ENCODE results near the gene UBR3. TPM values are rescaled to one million over a fixed set of nuclear protein-coding genes. Genes with fewer than 3 reads are reported as not detected.
"Not testable (repeated sequence)": the region's sequence is repeated elsewhere in the genome, so short reads cannot be mapped to it uniquely, and the experiment has no call there.

Gene UBR3
- total and polyA plus RNA-seq, 5 donors from 2014 or later: 8.1 to 45.1 (median 9.6) TPM

DNA sequence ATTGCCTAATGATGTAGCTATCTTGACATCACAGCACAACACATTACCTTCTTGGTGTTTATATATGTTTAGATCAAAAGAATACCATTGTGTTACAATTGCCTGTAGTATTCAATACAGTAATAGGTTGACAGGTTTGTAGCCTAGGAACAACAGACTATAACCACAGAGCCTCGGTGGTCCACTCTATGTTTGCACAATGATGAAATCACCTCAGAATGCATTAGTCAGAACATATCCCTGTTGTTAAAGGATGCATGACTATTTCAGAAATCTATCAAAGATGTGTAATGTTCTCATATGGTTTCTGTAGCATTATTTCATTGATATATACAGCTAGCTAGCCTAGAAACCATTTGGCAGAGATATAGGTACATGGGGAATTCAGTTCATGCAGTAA, 11.4 kb upstream of the UBR3 start:
- H3K27me3 Mint-ChIP-seq: no peaks in the 10 kb centered on the region
- peaks cover 50% of the 10 kb centered on the region for H3K36me3 ChIP-seq (ENCODE audit: control insufficient read depth, insufficient read depth, low read length)
- no peak overlapping the region for H3K27ac Mint-ChIP-seq
- no peaks in the 10 kb centered on the region for H3K4me1 ChIP-seq (ENCODE audit: control insufficient read depth, insufficient read depth, low read length, poor library complexity, severe bottlenecking)
- no peak for ATAC-seq (ENCODE audit: low read depth in 2 of 2)
- H3K27ac ChIP-seq (ENCODE audit: insufficient read depth, low read length, poor library complexity, severe bottlenecking): no peak overlapping the region
- no peak for DNase-seq
- no peaks in the 10 kb centered on the region for H3K27me3 ChIP-seq (ENCODE audit: control insufficient read depth, insufficient read depth, low read length)
- peaks cover 9 to 29% (median 21%) of the 10 kb centered on the region in 4 donors for H3K4me1 Mint-ChIP-seq
- peaks cover 44% of the 10 kb centered on the region for H3K36me3 Mint-ChIP-seq
- H3K9me3 Mint-ChIP-seq: peaks cover 0 to 7% (median 0%) of the 10 kb centered on the region in 7 donors
- H3K4me3 Mint-ChIP-seq: no peak overlapping the region
- H3K9me3 ChIP-seq (ENCODE audit: control insufficient read depth in 2 of 2, low read length in 2 of 2): no peaks in the 10 kb centered on the region
- no peak overlapping the region for H3K4me3 ChIP-seq (ENCODE audit: low read depth, low read length)

DNA sequence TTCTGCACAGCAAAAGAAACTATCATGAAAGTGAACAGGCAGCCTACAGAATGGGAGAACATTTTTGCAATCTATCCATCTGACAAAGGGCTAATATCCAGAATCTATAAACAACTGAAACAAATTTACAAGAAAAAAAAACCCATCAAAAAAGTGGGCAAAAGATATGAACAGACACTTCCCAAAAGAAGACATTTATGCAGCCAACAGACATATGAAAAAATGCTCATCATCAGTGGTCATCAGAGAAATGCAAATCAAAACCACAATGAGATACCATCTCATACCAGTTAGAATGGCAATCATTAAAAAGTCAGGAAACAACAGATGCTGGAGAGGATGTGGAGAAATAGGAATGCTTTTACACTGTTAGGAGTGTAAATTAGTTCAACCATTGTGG, 10.3 kb upstream of the UBR3 start:
- H3K36me3 ChIP-seq (ENCODE audit: control insufficient read depth, insufficient read depth, low read length): peaks cover 43% of the 10 kb centered on the region
- not testable (repeated sequence) for ATAC-seq (ENCODE audit: low read depth in 2 of 2); H3K4me3 Mint-ChIP-seq; H3K27me3 Mint-ChIP-seq; H3K4me3 ChIP-seq (ENCODE audit: low read depth, low read length); H3K27me3 ChIP-seq (ENCODE audit: control insufficient read depth, insufficient read depth, low read length); H3K27ac ChIP-seq (ENCODE audit: insufficient read depth, low read length, poor library complexity, severe bottlenecking); DNase-seq; H3K9me3 ChIP-seq (ENCODE audit: control insufficient read depth in 2 of 2, low read length in 2 of 2); H3K4me1 ChIP-seq (ENCODE audit: control insufficient read depth, insufficient read depth, low read length, poor library complexity, severe bottlenecking); H3K9me3 Mint-ChIP-seq
- Mint-ChIP-seq H3K36me3 (peaks cover 39% of the 10 kb centered on the region), H3K4me1 (peaks cover 13 to 40% (median 28%) of the 10 kb centered on the region in 4 donors), H3K27ac (peak overlapping the region in 1 of 3 donors; percentile 23)

DNA sequence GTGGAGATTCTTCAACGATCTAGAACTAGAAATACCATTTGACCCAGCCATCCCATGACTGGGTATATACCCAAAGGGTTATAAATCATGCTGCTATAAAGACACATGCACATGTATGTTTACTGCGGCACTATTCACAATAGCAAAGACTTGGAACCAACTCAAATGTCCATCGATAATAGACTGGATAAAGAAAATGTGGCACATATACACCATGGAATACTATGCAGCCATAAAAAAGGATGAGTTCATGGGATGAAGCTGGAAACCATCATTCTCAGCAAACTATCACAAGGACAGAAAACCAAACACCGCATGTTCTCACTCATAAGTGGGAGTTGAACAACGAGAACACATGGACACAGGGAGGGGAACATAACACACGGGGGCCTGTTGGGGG, 9.9 kb upstream of the UBR3 start:
- H3K4me1 ChIP-seq (ENCODE audit: control insufficient read depth, insufficient read depth, low read length, poor library complexity, severe bottlenecking); H3K9me3 Mint-ChIP-seq; ATAC-seq (ENCODE audit: low read depth in 2 of 2); H3K4me3 Mint-ChIP-seq; H3K27me3 Mint-ChIP-seq; H3K9me3 ChIP-seq (ENCODE audit: control insufficient read depth in 2 of 2, low read length in 2 of 2); H3K27me3 ChIP-seq (ENCODE audit: control insufficient read depth, insufficient read depth, low read length); H3K27ac ChIP-seq (ENCODE audit: insufficient read depth, low read length, poor library complexity, severe bottlenecking); DNase-seq; H3K4me3 ChIP-seq (ENCODE audit: low read depth, low read length): not testable (repeated sequence)
- Mint-ChIP-seq H3K27ac (peak overlapping the region in 1 of 3 donors; percentile 23), H3K36me3 (peaks cover 39% of the 10 kb centered on the region), H3K4me1 (peaks cover 14 to 43% (median 30%) of the 10 kb centered on the region in 4 donors)
- peaks cover 39% of the 10 kb centered on the region for H3K36me3 ChIP-seq (ENCODE audit: control insufficient read depth, insufficient read depth, low read length)

DNA sequence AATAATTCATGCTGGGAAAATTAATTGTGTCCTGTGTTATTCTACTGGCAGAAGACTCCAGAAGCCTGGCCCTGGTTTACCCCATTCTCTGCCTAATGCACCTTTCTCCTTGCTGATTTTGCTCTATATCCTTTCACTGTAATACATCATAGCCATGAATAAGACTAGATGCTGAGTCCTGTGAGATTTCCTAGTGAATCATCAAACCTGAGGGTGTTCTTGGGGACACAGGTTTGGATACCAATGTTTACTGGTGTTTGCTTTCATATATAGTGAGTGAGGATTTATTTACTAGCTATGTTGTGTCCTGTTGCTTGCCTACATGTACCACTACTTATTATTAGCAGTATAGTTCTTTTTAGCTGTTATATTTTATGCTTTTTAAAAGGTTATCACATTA, 9.0 kb upstream of the UBR3 start:
- ATAC-seq (ENCODE audit: low read depth in 2 of 2) (no peak), DNase-seq (no peak)
- Histone ChIP-seq H3K27ac (ENCODE audit: insufficient read depth, low read length, poor library complexity, severe bottlenecking) (no peak overlapping the region), H3K36me3 (ENCODE audit: control insufficient read depth, insufficient read depth, low read length) (peaks cover 32% of the 10 kb centered on the region), H3K4me3 (ENCODE audit: low read depth, low read length) (no peak overlapping the region), H3K27me3 (ENCODE audit: control insufficient read depth, insufficient read depth, low read length) (no peaks in the 10 kb centered on the region), H3K9me3 (ENCODE audit: control insufficient read depth in 2 of 2, low read length in 2 of 2) (no peaks in the 10 kb centered on the region), H3K4me1 (ENCODE audit: control insufficient read depth, insufficient read depth, low read length, poor library complexity, severe bottlenecking) (peaks cover 16% of the 10 kb centered on the region)
- no peak overlapping the region for H3K4me3 Mint-ChIP-seq
- H3K27ac Mint-ChIP-seq: no peak overlapping the region
- peaks cover 22 to 51% (median 35%) of the 10 kb centered on the region in 4 donors for H3K4me1 Mint-ChIP-seq
- no peaks in the 10 kb centered on the region for H3K27me3 Mint-ChIP-seq
- peaks cover 0 to 7% (median 0%) of the 10 kb centered on the region in 7 donors for H3K9me3 Mint-ChIP-seq
- peaks cover 39% of the 10 kb centered on the region for H3K36me3 Mint-ChIP-seq

DNA sequence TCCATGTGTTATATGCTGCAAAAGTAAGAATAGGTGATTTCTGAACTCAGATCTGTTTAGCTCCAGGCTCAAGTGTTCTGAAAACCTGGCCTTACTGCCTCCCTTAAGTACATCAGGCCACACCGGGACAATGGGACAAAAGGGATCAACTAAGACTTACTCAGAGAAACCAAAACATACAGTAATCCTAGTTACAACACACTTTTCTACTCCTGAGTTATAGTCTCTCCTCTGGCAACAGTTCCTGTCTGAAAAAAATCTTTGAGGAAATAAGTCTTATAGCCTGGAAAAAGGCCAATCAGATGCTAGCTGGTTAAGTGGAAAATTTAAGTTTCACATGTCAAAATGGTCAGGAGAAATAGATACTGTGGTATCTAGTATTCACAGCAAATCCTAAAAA, 8.1 kb upstream of the UBR3 start:
- Mint-ChIP-seq H3K36me3 (peaks cover 39% of the 10 kb centered on the region), H3K4me1 (peaks cover 31 to 60% (median 43%) of the 10 kb centered on the region in 4 donors), H3K27me3 (no peaks in the 10 kb centered on the region), H3K27ac (peak overlapping the region in 2 of 3 donors; percentile 12 to 17), H3K9me3 (peaks cover 0 to 7% (median 0%) of the 10 kb centered on the region in 7 donors), H3K4me3 (no peak overlapping the region)
- Histone ChIP-seq H3K9me3 (ENCODE audit: control insufficient read depth in 2 of 2, low read length in 2 of 2) (no peaks in the 10 kb centered on the region), H3K4me1 (ENCODE audit: control insufficient read depth, insufficient read depth, low read length, poor library complexity, severe bottlenecking) (peaks cover 25% of the 10 kb centered on the region), H3K27me3 (ENCODE audit: control insufficient read depth, insufficient read depth, low read length) (no peaks in the 10 kb centered on the region), H3K4me3 (ENCODE audit: low read depth, low read length) (no peak overlapping the region), H3K36me3 (ENCODE audit: control insufficient read depth, insufficient read depth, low read length) (peaks cover 26% of the 10 kb centered on the region), H3K27ac (ENCODE audit: insufficient read depth, low read length, poor library complexity, severe bottlenecking) (no peak overlapping the region)
- ATAC-seq (ENCODE audit: low read depth in 2 of 2): no peak
- no peak for DNase-seq

DNA sequence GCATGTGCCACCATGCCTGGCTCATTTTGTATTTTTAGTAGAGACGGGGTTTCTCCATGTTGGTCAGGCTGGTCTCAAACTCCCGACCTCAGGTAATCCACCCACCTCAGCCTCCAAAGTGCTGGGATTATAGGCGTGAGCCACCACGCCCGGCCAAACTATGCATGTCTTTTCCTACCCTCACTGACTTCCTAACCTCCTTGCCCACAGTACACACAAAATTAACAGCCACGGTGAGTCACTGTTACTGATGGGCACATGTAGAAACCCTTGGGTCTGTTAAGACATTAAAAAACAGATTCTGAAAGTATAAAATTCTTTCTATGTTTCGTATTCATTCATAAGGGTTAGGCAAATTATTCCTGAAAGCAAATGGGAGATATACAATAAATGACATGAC, 7.2 kb upstream of the UBR3 start:
- Mint-ChIP-seq H3K27ac (peak overlapping the region in 2 of 3 donors; percentile 38 to 78), H3K4me1 (peaks cover 37 to 67% (median 47%) of the 10 kb centered on the region in 4 donors), H3K36me3 (peaks cover 39% of the 10 kb centered on the region)
- H3K27me3 ChIP-seq (ENCODE audit: control insufficient read depth, insufficient read depth, low read length); H3K27ac ChIP-seq (ENCODE audit: insufficient read depth, low read length, poor library complexity, severe bottlenecking); H3K9me3 Mint-ChIP-seq; ATAC-seq (ENCODE audit: low read depth in 2 of 2); H3K9me3 ChIP-seq (ENCODE audit: control insufficient read depth in 2 of 2, low read length in 2 of 2); H3K4me3 ChIP-seq (ENCODE audit: low read depth, low read length); H3K4me3 Mint-ChIP-seq; DNase-seq; H3K27me3 Mint-ChIP-seq: not testable (repeated sequence)
- H3K4me1 ChIP-seq (ENCODE audit: control insufficient read depth, insufficient read depth, low read length, poor library complexity, severe bottlenecking): peaks cover 27% of the 10 kb centered on the region
- peaks cover 24% of the 10 kb centered on the region for H3K36me3 ChIP-seq (ENCODE audit: control insufficient read depth, insufficient read depth, low read length)

DNA sequence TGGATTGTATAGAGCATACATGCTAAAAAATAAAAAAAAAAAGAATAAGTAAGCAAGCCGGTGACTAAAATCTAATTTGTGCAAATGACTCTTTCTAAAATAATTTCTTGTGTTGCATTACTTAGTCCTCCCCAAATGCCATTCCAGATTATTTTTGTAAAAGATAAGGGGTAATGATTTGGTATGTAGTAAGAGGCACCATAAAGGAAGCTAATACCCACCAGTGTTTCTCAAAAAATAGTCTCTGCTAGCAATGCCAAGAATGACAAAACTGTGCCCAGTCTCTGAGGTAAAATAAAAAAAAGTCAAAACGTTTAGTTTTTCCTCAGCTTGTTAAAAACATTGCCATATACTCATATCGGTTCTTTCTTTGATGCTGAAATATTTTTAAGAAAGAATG, 5.2 kb upstream of the UBR3 start:
- Mint-ChIP-seq H3K4me3 (peak overlapping the region in 3 of 4 donors; percentile 5 to 79 (median 62)), H3K36me3 (peaks cover 25% of the 10 kb centered on the region), H3K9me3 (peaks cover 0 to 7% (median 0%) of the 10 kb centered on the region in 7 donors), H3K27me3 (no peaks in the 10 kb centered on the region), H3K4me1 (peaks cover 36 to 66% (median 42%) of the 10 kb centered on the region in 4 donors), H3K27ac (peak overlapping the region in 2 of 3 donors; percentile 37 to 84)
- Histone ChIP-seq H3K4me3 (ENCODE audit: low read depth, low read length) (peak overlapping the region; percentile 21), H3K4me1 (ENCODE audit: control insufficient read depth, insufficient read depth, low read length, poor library complexity, severe bottlenecking) (peaks cover 30% of the 10 kb centered on the region), H3K27me3 (ENCODE audit: control insufficient read depth, insufficient read depth, low read length) (no peaks in the 10 kb centered on the region), H3K36me3 (ENCODE audit: control insufficient read depth, insufficient read depth, low read length) (peaks cover 16% of the 10 kb centered on the region), H3K27ac (ENCODE audit: insufficient read depth, low read length, poor library complexity, severe bottlenecking) (no peak overlapping the region), H3K9me3 (ENCODE audit: control insufficient read depth in 2 of 2, low read length in 2 of 2) (no peaks in the 10 kb centered on the region)
- DNase-seq (no peak), ATAC-seq (ENCODE audit: low read depth in 2 of 2) (no peak)

DNA sequence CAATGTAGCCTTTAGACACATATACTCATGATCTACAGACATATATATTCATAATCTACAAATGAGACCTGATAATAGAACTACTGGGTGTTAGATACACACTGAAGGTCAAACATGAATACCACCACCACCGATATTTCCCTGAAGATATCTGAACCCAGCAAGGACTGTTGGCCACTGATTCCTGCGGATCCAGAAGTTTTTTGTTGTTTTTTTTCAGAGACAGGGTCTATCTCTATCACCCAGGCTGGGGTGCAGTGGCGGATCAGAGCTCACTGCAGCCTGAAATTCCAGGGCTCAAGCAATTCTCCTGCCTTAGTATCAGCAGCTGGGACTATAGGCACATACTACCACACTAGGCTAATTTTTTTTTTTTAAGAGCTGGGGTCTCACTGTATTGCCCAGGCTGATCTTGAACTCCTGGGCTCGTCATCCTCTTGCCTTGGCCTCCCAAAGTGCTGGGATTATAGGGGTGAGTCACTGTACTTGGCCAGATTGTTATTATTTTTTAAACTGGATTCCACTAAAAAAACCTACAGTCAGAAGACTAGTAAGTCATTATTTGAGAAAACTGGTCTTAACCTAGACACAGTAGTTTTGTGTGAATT, 4.4 kb upstream of the UBR3 start:
- DNase-seq: no peak
- Mint-ChIP-seq H3K36me3 (peaks cover 17% of the 10 kb centered on the region), H3K4me3 (peak overlapping the region; percentile 66 to 93 (median 76)), H3K4me1 (peaks cover 34 to 63% (median 44%) of the 10 kb centered on the region in 4 donors), H3K27ac (peak overlapping the region; percentile 55 to 84 (median 70)), H3K27me3 (no peaks in the 10 kb centered on the region), H3K9me3 (peaks cover 0 to 2% (median 0%) of the 10 kb centered on the region in 7 donors)
- Histone ChIP-seq H3K4me3 (ENCODE audit: low read depth, low read length) (peak overlapping the region; percentile 21), H3K4me1 (ENCODE audit: control insufficient read depth, insufficient read depth, low read length, poor library complexity, severe bottlenecking) (peaks cover 31% of the 10 kb centered on the region), H3K27me3 (ENCODE audit: control insufficient read depth, insufficient read depth, low read length) (no peaks in the 10 kb centered on the region), H3K36me3 (ENCODE audit: control insufficient read depth, insufficient read depth, low read length) (peaks cover 13% of the 10 kb centered on the region), H3K9me3 (ENCODE audit: control insufficient read depth in 2 of 2, low read length in 2 of 2) (no peaks in the 10 kb centered on the region), H3K27ac (ENCODE audit: insufficient read depth, low read length, poor library complexity, severe bottlenecking) (no peak overlapping the region)
- no peak for ATAC-seq (ENCODE audit: low read depth in 2 of 2)

Data from CD4-positive, CD25-positive, alpha-beta regulatory T cell (primary cell).